TTC549 (cell line): ENCODE measurements around the gene CDC42EP2.

Experiments used
- FAIRE-seq: peaks from 2 replicates; lab custom pipeline; 2012; peaks lifted over from hg19 to GRCh38; lab: Jason Lieb, UNC

CDC42EP2 gene

GRCh38 chr11:65356394-65356972, 41.8 kb downstream of the CDC42EP2 start:
- no peak for FAIRE-seq

DNA sequence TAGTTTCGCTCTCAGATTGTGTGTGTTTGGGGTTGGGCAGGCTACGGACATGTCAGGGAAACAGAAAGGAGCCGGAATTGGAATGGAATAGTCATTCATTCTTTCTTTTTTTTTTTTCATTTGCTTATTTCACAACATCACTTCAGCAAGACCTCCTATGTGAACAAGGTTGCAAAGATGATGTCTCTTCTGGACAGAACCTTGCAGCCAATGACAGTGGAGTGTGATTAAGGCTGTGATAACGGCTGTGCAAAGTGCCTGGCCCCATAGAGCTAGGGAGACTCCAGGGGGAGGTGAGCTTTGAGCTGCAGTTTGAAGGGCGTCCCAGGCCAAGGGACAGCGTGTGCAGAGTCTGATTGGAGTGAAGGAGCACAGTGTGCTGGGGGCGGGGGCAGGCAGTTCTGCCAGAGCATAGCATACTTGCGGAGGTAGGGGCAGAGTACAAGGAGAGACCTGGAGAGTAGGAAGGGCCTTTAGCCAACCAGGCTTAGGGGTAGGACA, 43.2 kb downstream of the CDC42EP2 start:
- no peak for FAIRE-seq

GRCh38 chr11:65362320-65362931, 47.8 kb downstream of the CDC42EP2 start:
- FAIRE-seq = no peak

DNA sequence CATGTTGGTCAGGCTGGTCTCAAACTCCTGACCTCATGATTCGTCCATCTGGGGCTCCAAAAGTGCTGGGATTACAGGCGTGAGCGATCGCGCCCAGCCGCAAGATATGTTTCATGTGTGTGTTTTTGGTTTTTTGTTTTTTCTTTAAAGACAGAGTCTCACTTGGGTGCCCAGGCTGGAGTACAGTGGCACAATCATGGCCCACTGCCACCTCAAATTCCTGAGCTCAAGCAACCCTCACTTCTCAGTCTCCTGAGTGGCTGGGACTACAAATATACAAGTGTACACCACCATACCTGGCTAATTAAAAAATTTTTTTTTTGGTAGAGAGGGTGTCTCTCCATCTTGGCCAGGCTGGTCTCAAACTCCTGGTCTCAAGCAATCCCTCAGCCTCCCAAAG, 48.3 kb downstream of the CDC42EP2 start:
- FAIRE-seq = no peak

GRCh38 chr11:65363770-65364169, 49.1 kb downstream of the CDC42EP2 start:
- no peak for FAIRE-seq

DNA sequence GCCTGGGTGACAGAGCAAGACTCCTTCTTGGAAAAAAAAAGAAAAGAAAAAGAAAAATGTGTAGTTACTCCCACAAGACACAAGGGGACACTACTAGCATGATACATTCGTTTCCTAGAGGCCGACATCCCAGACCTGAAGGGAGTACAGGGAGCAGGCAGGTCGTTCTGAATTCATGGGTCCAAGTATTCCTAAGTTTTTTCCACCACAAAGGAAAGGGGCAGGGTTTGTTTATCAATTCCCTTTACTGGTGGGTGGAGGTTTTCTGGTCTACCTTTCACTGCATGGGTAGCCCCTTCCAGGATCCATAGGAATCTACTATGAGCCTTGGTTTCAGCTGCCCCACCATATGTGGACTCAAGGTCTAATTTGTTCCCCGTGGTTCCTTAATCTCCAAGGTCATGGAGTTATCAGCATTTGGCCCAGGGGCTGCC, 51.7 kb downstream of the CDC42EP2 start:
- FAIRE-seq = no peak

DNA sequence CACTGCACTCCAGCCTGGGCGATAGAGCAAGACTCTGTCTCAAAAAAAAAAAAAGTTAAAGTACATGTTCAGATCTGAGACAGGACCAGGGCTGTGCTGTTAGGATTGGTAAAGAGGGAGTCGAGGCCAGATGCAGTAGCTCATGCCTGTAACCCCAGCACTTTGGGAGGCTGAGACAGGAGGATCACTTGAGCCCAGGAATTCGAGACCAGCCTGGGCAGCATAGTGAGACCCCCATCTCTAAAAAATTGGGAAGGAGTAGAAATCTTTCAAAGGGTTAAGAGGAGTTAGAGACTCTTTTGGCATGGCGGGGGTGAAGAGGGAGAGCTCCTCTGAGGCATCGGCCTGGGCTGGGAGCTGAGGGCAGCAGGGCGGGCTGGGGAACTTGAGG, 56.0 kb downstream of the CDC42EP2 start:
- no peak for FAIRE-seq
